Rectal smooth muscle tissue (tissue), 1 donor: Measurements from ENCODE around the gene PCDH12.

ENCODE experiments used
- H3K27ac ChIP-seq: one replicate; pipeline ENCODE4 v1.7.0; 2013; ENCODE audit warnings: low read depth, low read length, inconsistent platforms
- H3K27me3 ChIP-seq: one replicate; pipeline ENCODE4 v1.7.0; 2013; ENCODE audit warnings: low read length; ENCODE audit not compliant: control insufficient read depth, insufficient read depth
- H3K36me3 ChIP-seq: one replicate; pipeline ENCODE4 v1.7.0; 2013; ENCODE audit warnings: low read length; ENCODE audit not compliant: control insufficient read depth, insufficient read depth
- H3K4me1 ChIP-seq: one replicate; pipeline ENCODE4 v1.7.0; 2013; ENCODE audit warnings: low read length; ENCODE audit not compliant: control insufficient read depth, insufficient read depth
- H3K4me3 ChIP-seq: one replicate; pipeline ENCODE4 v1.7.0; 2013; ENCODE audit warnings: low read length
- H3K9ac ChIP-seq: one replicate; pipeline ENCODE4 v1.7.0; 2013; ENCODE audit warnings: low read length

The PCDH12 gene

DNA sequence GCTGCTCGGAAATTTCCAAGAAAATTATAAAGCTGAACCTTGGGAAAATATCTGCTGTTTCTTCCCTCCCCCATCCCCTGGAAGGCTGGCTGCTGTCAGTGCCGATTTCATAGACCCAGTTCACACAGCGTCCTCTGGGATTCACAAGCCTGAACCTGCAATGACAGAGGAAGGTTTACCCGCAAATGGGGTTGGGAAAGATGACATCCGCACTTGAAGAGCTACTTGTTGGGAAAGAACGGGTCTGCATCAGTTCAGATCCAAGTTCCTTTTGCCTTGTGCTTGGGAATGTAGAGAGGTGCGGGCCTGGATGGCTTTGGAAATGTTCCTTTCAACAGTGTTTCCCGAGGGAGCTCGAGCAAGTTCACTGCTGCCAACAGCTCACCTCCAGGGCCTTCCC lies 13.9 kb downstream of the PCDH12 start:
- Histone ChIP-seq H3K36me3 (peaks cover 7% of the 10 kb centered on the region), H3K9ac (no peak overlapping the region), H3K27ac (no peak overlapping the region), H3K4me1 (peaks cover 6% of the 10 kb centered on the region), H3K27me3 (no peaks in the 10 kb centered on the region), H3K4me3 (no peak overlapping the region)

DNA sequence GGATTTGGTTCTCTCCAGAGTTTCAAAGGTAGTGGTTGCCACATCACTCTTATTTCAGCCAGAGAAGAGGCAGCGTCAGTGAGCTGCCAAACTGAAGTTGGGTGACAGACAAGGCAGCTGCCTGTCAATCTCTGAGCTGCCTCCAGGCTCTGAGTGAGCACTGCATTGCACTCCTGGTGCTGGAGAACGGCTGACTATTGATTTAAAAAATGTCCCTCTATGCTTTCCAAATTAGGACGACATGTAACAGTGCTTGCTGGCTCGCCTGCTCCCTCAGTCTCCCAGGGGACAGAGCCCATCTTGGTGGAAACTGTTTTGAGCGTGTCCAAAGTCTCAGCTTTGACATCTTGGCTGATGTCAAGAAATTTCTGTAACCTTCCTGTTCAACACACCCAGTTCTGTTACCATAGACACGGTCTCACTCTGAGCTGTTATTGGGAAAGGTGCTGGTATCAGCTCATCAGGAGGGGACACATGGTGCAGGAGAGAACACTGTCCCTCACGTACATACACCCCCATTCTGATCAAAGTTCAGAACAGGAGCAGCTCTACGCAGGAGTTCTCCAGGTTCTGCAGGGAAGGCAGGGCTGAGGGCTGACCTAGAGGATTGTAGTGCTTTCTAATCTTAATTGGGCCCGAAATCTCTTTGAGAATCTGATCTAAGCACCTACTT lies 15.7 kb downstream of the PCDH12 start:
- Histone ChIP-seq H3K27ac (no peak overlapping the region), H3K4me1 (peaks cover 6% of the 10 kb centered on the region), H3K27me3 (no peaks in the 10 kb centered on the region), H3K9ac (no peak overlapping the region), H3K36me3 (peaks cover 14% of the 10 kb centered on the region), H3K4me3 (no peak overlapping the region)

DNA sequence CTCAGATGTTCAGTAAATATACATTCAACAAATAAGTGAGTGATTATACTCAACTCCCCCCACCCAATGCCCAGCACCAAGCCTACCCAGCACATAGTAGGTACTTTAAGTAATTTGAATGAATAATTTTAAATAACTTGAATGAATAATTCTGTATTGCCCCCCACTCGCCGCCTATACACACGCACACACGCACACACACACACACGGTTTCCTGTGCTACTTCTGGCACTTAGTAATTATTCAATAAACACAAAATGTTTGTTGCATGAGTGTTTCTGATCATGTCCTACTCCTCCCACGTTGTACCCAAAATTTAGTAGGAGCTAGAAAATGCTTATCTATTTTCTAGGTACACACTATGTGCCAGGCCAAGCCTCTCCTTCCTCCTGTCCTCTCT lies 16.2 kb downstream of the PCDH12 start:
- Histone ChIP-seq H3K9ac (no peak overlapping the region), H3K27me3 (no peaks in the 10 kb centered on the region), H3K4me1 (peaks cover 6% of the 10 kb centered on the region), H3K4me3 (no peak overlapping the region), H3K36me3 (peaks cover 19% of the 10 kb centered on the region), H3K27ac (no peak overlapping the region)

DNA sequence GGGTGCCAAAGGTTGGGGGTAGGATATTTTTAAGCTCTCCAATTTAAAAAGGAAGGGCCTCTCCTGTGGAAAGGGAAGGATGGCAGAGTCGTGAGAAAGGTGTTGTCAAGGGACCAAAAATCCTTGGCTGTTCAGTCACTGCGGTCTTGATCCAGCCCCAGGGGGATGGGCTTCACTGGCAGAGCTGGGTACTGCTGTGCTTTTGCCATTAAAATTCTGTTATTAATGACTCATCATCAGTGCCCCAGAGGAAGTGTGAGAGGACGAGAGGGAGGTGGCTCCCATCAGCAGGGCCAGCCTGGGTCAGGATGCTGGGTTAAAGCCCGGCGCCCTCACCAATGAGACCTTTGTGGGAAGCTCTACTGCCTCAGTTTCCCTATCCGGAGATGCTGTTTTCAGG lies 16.7 kb downstream of the PCDH12 start:
- Histone ChIP-seq H3K9ac (no peak overlapping the region), H3K4me3 (no peak overlapping the region)

DNA sequence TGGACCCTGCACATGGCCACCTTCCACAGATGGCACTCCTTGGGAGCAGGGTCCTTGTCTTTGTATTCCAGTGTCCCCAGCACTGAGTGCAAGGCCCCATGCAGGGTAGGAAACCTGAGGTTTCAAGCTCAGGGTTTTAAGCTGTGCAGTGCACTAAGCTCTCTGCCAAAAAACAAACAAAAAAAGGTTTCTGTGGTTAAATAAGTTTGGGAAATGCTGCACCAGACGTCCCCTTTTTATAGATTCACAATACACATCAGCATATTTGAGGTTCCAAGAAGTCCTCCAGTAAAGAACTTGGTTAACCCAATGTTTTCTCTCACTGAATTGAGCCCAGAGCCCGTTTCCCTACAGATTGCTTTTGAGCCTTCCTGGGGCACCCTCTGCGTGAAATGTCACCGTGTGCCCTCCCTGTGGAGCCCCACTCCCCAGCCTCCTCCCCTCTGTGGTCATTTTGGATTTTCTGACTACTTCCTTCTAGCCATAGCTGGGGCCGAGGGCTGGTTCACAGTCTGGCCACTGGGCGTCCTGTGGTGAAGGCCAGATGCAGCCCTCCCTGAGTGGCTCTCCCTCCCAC lies 17.2 kb downstream of the PCDH12 start:
- no peak overlapping the region for H3K9ac ChIP-seq
- no peak overlapping the region for H3K4me3 ChIP-seq
- no peaks in the 10 kb centered on the region for H3K27me3 ChIP-seq
- H3K4me1 ChIP-seq = peaks cover 4% of the 10 kb centered on the region
- no peak overlapping the region for H3K27ac ChIP-seq
- peaks cover 22% of the 10 kb centered on the region for H3K36me3 ChIP-seq

More for the DNA sequence above, 16.7 kb downstream of the PCDH12 start:
- Histone ChIP-seq H3K27ac (no peak overlapping the region), H3K4me1 (peaks cover 6% of the 10 kb centered on the region), H3K27me3 (no peaks in the 10 kb centered on the region), H3K36me3 (peaks cover 22% of the 10 kb centered on the region)

DNA sequence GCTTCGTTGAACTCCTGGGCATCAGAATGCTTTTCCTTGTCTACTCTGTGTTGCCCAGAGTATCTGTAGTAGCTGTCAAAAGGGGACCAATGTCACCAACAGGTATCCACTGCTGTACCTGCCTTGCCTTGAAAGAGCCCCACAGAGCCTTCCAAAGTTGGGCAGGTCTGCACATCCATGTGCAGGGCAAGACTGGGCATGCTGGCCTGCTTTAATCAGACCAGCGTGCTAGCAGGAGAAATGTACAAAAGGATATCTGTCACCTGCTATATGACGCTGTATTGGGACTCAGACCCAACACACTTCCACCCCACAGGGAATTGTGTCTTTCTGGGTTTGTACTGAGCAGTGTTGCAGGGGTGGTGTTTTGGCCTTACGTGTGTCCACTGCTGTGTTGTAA lies 22.5 kb downstream of the PCDH12 start:
- no peak overlapping the region for H3K27ac ChIP-seq
- no peak overlapping the region for H3K4me3 ChIP-seq
- H3K27me3 ChIP-seq = no peaks in the 10 kb centered on the region
- H3K9ac ChIP-seq = no peak overlapping the region
- no peaks in the 10 kb centered on the region for H3K4me1 ChIP-seq
- H3K36me3 ChIP-seq = peaks cover 57% of the 10 kb centered on the region

DNA sequence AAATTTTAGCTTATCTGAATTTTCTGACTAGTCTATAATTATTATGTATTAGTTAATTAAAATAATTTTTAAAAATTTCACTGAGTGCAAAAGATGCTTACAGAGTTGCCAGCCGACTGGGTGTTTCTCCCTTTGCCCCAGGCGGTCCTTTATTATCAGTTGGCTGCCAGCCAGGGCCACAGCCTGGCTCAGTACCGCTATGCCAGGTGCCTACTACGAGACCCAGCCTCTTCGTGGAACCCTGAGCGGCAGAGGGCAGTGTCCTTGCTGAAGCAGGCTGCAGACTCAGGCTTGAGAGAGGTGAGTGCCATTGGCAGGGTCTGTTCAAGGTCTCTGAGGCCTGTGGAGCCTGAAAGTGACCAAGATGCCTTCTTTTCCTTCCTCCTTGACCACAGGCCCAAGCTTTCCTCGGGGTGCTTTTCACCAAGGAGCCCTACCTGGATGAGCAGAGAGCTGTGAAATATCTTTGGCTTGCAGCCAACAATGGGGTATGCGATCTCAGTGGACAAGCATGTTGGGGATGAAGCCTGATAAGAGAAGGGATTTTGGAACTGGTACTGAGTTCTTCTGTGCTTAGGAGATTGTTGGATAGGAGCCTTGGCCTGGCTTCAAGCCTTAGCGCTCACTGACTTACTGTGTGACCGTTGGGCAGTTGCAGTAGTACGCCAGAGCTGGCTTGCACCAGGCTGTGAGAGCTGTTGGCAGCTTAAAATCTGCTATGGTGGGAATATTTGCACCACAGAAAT lies 23.7 kb downstream of the PCDH12 start:
- Histone ChIP-seq H3K9ac (no peak overlapping the region), H3K4me3 (no peak overlapping the region), H3K36me3 (peaks cover 64% of the 10 kb centered on the region)

DNA sequence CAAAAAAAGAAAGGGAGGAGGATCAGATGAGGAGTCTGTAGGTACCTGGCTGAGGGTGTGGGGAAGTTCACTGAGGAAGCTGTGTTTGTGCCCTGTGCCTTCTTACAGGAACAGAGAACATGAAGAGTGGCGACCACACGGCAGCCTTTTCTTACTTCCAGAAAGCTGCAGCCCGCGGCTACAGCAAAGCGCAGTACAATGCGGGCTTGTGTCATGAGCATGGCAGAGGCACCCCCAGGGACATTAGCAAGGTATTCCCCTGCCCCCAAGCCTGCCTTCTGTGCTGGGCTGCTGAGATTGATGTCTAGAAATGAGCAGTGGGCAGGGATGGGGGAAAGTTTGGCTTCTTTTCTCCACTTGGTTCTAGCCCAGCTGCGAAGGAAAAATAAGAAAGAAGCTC lies 24.9 kb downstream of the PCDH12 start:
- H3K27me3 ChIP-seq = no peaks in the 10 kb centered on the region
- H3K9ac ChIP-seq = no peak overlapping the region
- H3K27ac ChIP-seq = no peak overlapping the region
- H3K36me3 ChIP-seq = peaks cover 63% of the 10 kb centered on the region
- H3K4me1 ChIP-seq = no peaks in the 10 kb centered on the region
- H3K4me3 ChIP-seq = no peak overlapping the region

More for the DNA sequence above, 23.7 kb downstream of the PCDH12 start:
- no peaks in the 10 kb centered on the region for H3K27me3 ChIP-seq
- no peaks in the 10 kb centered on the region for H3K4me1 ChIP-seq
- H3K27ac ChIP-seq = no peak overlapping the region

DNA sequence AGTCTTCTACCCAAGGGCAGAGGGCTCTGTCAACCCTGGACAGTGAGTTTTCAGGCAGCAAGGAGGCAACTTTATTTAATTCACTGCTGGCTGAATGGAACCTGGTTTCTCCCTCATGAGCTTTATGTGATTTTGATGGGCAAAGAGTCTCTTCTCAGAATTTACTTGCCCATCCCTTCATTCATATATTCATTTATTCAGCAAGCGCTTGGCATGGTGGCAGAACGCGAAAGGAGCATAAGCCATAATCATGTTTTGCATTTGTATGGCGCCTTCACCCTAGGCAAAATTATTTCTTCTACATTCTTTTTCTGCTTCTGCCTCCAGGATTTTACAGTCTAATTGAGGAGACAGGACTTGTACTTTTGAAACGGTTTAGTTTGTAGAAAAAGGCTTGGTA lies 26.3 kb downstream of the PCDH12 start:
- H3K4me1 ChIP-seq = no peaks in the 10 kb centered on the region
- H3K27ac ChIP-seq = no peak overlapping the region
- no peaks in the 10 kb centered on the region for H3K27me3 ChIP-seq
- no peak overlapping the region for H3K9ac ChIP-seq
- peaks cover 66% of the 10 kb centered on the region for H3K36me3 ChIP-seq
- no peak overlapping the region for H3K4me3 ChIP-seq

DNA sequence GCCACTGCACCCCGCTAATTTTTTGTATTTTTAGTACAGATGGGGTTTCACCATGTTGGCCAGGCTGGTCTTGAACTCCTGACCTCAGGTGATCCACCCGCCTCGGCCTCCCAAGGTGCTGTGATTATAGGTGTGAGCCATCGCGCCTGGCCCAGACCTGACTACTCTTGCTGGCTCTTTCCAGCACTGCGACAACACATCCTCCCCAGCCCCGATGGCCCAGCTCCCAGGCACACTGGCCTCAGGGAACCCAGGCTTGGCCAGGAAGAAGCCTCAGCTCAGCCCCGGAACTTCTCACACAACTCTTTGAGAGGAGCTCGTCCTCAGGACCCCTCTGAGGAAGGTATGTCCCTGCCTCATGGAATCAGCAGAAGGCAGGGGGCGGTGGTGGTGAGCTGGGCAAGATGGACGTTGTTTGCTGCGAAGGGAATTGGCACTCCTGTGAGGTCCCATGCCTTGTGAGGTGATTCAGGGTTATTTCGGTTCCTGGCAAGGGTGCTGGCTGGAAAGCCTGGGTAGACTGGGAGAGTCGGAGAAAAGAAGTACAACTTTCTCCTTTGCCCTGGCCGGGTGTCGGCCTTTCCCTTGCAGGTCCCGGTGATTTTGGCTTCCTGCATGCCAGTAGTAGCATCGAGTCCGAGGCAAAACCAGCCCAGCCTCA lies 28.5 kb downstream of the PCDH12 start:
- Histone ChIP-seq H3K4me1 (no peaks in the 10 kb centered on the region), H3K9ac (no peak overlapping the region), H3K27me3 (no peaks in the 10 kb centered on the region), H3K27ac (no peak overlapping the region), H3K36me3 (peaks cover 59% of the 10 kb centered on the region), H3K4me3 (no peak overlapping the region)

DNA sequence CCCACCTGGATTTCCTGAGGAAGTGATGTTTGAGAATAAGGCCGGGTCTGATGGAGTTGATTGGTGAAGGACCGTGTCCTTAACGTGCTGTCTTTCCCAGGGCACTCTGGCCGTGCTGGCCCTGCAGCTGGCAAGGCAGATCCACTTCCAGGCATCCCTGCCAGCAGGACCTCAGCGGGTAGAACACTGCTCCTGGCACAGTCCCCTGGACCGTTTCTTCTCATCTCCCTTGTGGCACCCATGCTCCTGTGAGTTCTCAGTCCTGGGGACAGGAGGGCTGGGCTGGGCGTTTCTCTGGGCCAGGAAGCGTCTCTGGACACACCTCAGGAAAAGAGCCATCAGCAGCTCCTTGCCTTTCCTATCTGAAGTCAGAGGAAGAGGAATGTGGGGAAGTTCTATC lies 30.0 kb downstream of the PCDH12 start:
- no peak overlapping the region for H3K4me3 ChIP-seq
- H3K36me3 ChIP-seq = peaks cover 55% of the 10 kb centered on the region
- H3K27ac ChIP-seq = no peak overlapping the region
- peaks cover 6% of the 10 kb centered on the region for H3K4me1 ChIP-seq
- no peaks in the 10 kb centered on the region for H3K27me3 ChIP-seq
- no peak overlapping the region for H3K9ac ChIP-seq

DNA sequence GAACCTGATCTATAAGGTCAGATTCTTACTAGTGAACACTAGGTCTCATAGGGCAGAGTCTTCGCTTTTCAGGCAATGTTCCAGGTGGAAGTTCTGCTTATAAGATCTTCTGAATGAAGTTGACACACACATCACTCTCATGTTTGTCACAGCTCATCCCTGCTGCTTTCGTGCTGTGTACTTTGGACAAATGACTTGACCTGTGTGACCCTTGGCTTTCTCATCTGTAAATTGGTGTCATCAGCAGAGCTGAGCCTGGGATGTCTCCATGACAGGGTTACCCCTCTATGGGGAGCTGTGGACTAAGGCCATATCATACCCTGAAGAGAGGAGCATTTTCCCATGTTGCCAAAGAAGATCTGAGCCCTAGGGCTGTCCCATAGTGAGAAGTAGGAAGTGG lies 31.6 kb downstream of the PCDH12 start:
- no peak overlapping the region for H3K4me3 ChIP-seq
- H3K27ac ChIP-seq = no peak overlapping the region
- peaks cover 43% of the 10 kb centered on the region for H3K36me3 ChIP-seq
- H3K4me1 ChIP-seq = peaks cover 8% of the 10 kb centered on the region
- no peak overlapping the region for H3K9ac ChIP-seq
- H3K27me3 ChIP-seq = no peaks in the 10 kb centered on the region
